OCI-M1 (cell line): Measurements from ENCODE around the gene VPS29.

ENCODE experiments used
- DNase-seq: peaks from one replicate; lab custom pipeline; 2025; lab: John Stamatoyannopoulos, UW

Gene VPS29

DNA sequence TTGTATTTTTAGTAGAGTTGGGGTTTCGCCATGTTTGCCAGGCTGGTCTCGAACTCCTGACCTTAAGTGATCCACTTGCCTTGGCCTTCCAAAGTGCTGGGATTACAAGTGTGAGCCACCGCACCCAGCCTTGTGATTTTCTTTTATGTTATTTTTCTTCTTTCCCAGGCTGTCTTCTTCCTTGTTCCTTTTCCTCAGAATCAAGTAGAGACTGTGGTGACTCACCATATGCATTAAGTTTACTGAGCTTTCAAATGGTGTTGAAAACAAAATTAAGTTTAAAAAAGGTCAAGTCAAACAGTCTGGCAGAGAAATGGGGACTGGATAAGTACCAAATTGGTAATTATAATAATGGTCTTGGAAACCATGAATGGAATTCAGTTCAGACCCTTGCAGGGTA lies 57.5 kb downstream of the VPS29 start:
- no peak for DNase-seq
